ENCODE results near the gene FBLN2.

FBLN2 gene

DNA sequence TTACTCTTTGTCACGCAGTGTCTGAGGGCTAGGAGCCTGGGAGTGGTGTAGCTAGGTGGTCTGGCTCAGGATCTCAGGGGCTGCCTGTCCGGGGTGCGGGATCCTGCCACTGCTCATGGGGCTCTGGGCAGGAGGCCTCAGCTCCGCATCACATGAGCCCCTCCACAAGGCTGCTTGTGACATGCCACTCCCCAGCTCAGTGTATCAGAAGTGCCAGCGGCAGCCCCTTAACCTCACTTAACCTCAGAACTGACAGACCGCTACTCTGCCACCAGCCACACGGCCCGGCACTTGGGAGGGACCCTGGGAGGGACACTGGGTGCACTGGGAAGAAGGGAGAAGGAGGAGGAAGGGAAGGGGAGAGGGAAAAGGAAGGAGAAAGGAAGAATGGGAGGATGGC, 87.9 kb downstream of the FBLN2 start:
- H3K27ac ChIP-seq (ENCODE audit: low read depth, low read length): no peak overlapping the region
- H3K14ac ChIP-seq (ENCODE audit: low read length): no peak overlapping the region
- H4K12ac ChIP-seq (ENCODE audit: low read depth, low read length): no peak overlapping the region
- H3K4ac ChIP-seq (ENCODE audit: low read depth, low read length): no peak overlapping the region
- H4K8ac ChIP-seq (ENCODE audit: low read depth, low read length): no peak overlapping the region
- H3K27me3 ChIP-seq (ENCODE audit: insufficient read depth, low read length): no peaks in the 10 kb centered on the region
- no peak overlapping the region for H4K91ac ChIP-seq (ENCODE audit: low read depth, low read length)
- no peaks in the 10 kb centered on the region for H3K79me1 ChIP-seq (ENCODE audit: low read length)
- no peak overlapping the region for H2BK5ac ChIP-seq (ENCODE audit: low read depth, low read length, poor library complexity)
- H3K4me1 ChIP-seq (ENCODE audit: control insufficient read depth in 1 of 2, insufficient read depth in 2 of 2, low read length in 2 of 2): peaks cover 0 to 3% of the 10 kb centered on the region in 2 experiments
- H2BK120ac ChIP-seq (ENCODE audit: insufficient read depth, low read length, poor library complexity): no peak overlapping the region
- no peak overlapping the region for H2BK12ac ChIP-seq (ENCODE audit: low read length)
- WGBS (ENCODE audit: extremely low coverage, insufficient coverage, insufficient read length): no CpG with 5 or more reads among the region's 8 CpGs
- H3K9ac ChIP-seq (ENCODE audit: low read length): no peak overlapping the region
- no peak overlapping the region for H3K4me3 ChIP-seq (ENCODE audit: low read depth, low read length)
- no peak overlapping the region for H3K23ac ChIP-seq (ENCODE audit: low read length)
- no peaks in the 10 kb centered on the region for H3K9me3 ChIP-seq (ENCODE audit: insufficient read depth, low read depth, low read length)
- H3K4me2 ChIP-seq (ENCODE audit: low read length): no peak overlapping the region
- DNase-seq: no peak
- H3K36me3 ChIP-seq (ENCODE audit: control insufficient read depth in 1 of 2, insufficient read depth in 2 of 2, low read length in 2 of 2): no peaks in the 10 kb centered on the region
- no peak overlapping the region for H3K18ac ChIP-seq (ENCODE audit: low read length)
- H2AFZ ChIP-seq (ENCODE audit: insufficient read depth, low read length, poor library complexity): no peak overlapping the region
- H3K79me2 ChIP-seq (ENCODE audit: control insufficient read depth, insufficient read depth, low read length, poor library complexity): no peaks in the 10 kb centered on the region
- no peak overlapping the region for H2AK5ac ChIP-seq (ENCODE audit: low read length)

DNA sequence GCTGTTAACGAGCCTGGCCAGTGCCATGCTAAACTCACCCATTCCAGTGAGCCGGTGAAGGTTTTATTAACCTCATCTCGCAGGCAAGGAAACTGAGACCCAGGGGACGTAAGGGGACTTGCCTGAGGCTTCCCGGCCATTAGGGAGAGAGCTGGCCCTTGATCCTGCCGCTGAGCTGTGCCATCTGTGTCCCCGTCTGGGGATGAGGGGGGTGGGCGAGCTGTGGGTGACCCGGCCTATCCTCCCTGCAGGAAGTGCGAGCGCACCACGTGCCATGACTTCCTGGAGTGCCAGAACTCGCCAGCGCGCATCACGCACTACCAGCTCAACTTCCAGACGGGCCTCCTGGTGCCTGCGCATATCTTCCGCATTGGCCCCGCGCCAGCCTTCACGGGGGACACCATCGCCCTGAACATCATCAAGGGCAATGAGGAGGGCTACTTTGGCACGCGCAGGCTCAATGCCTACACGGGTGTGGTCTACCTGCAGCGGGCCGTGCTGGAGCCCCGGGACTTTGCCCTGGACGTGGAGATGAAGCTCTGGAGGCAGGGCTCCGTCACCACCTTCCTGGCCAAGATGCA, 88.5 kb downstream of the FBLN2 start:
- no peak overlapping the region for H4K8ac ChIP-seq (ENCODE audit: low read depth, low read length)
- no peaks in the 10 kb centered on the region for H3K9me3 ChIP-seq (ENCODE audit: insufficient read depth, low read depth, low read length)
- no peak overlapping the region for H3K9ac ChIP-seq (ENCODE audit: low read length)
- no peak overlapping the region for H2AK5ac ChIP-seq (ENCODE audit: low read length)
- no peak overlapping the region for H3K4me2 ChIP-seq (ENCODE audit: low read length)
- H4K12ac ChIP-seq (ENCODE audit: low read depth, low read length): no peak overlapping the region
- H3K23ac ChIP-seq (ENCODE audit: low read length): no peak overlapping the region
- no peak overlapping the region for H2AFZ ChIP-seq (ENCODE audit: insufficient read depth, low read length, poor library complexity)
- no peak overlapping the region for H3K14ac ChIP-seq (ENCODE audit: low read length)
- H3K27me3 ChIP-seq (ENCODE audit: insufficient read depth, low read length): no peaks in the 10 kb centered on the region
- no peak overlapping the region for H2BK5ac ChIP-seq (ENCODE audit: low read depth, low read length, poor library complexity)
- no peak overlapping the region for H3K4me3 ChIP-seq (ENCODE audit: low read depth, low read length)
- peaks cover 0 to 3% of the 10 kb centered on the region in 2 experiments for H3K4me1 ChIP-seq (ENCODE audit: control insufficient read depth in 1 of 2, insufficient read depth in 2 of 2, low read length in 2 of 2)
- H3K27ac ChIP-seq (ENCODE audit: low read depth, low read length): no peak overlapping the region
- no peak for DNase-seq
- H4K91ac ChIP-seq (ENCODE audit: low read depth, low read length): no peak overlapping the region
- no peaks in the 10 kb centered on the region for H3K36me3 ChIP-seq (ENCODE audit: control insufficient read depth in 1 of 2, insufficient read depth in 2 of 2, low read length in 2 of 2)
- no peak overlapping the region for H3K4ac ChIP-seq (ENCODE audit: low read depth, low read length)
- H3K79me2 ChIP-seq (ENCODE audit: control insufficient read depth, insufficient read depth, low read length, poor library complexity): no peaks in the 10 kb centered on the region
- no CpG with 5 or more reads among the region's 31 CpGs for WGBS (ENCODE audit: extremely low coverage, insufficient coverage, insufficient read length)
- H2BK12ac ChIP-seq (ENCODE audit: low read length): no peak overlapping the region
- H3K79me1 ChIP-seq (ENCODE audit: low read length): no peaks in the 10 kb centered on the region
- H3K18ac ChIP-seq (ENCODE audit: low read length): no peak overlapping the region
- H2BK120ac ChIP-seq (ENCODE audit: insufficient read depth, low read length, poor library complexity): no peak overlapping the region

DNA sequence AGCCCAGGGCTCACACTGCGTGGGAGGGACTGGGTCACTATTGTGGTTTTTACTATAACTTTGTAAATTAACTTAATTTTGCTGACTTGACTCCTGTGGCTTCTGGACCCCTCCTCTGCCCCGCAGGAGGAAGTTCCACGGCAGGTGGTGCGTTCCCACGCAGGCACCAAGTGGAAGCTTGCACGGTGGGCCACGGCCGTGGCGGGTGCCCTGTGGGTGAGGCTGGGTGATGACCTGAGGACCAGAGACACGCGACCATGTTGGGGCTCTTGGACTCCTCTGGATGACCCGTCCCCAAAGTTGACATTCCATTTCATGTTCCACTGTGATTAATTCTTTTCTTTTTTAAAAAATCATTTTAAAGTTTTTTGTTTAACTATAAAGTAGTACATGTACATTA, 89.0 kb downstream of the FBLN2 start:
- Histone ChIP-seq H3K27ac (ENCODE audit: low read depth, low read length) (no peak overlapping the region), H4K91ac (ENCODE audit: low read depth, low read length) (no peak overlapping the region), H3K4me1 (ENCODE audit: control insufficient read depth in 1 of 2, insufficient read depth in 2 of 2, low read length in 2 of 2) (peaks cover 0 to 3% of the 10 kb centered on the region in 2 experiments), H4K12ac (ENCODE audit: low read depth, low read length) (no peak overlapping the region), H3K36me3 (ENCODE audit: control insufficient read depth in 1 of 2, insufficient read depth in 2 of 2, low read length in 2 of 2) (no peaks in the 10 kb centered on the region), H3K4ac (ENCODE audit: low read depth, low read length) (no peak overlapping the region), H3K9me3 (ENCODE audit: insufficient read depth, low read depth, low read length) (no peaks in the 10 kb centered on the region), H4K8ac (ENCODE audit: low read depth, low read length) (no peak overlapping the region), H3K79me1 (ENCODE audit: low read length) (no peaks in the 10 kb centered on the region), H3K4me2 (ENCODE audit: low read length) (no peak overlapping the region), H3K4me3 (ENCODE audit: low read depth, low read length) (no peak overlapping the region), H3K14ac (ENCODE audit: low read length) (no peak overlapping the region), H2BK12ac (ENCODE audit: low read length) (no peak overlapping the region), H3K23ac (ENCODE audit: low read length) (no peak overlapping the region), H3K27me3 (ENCODE audit: insufficient read depth, low read length) (no peaks in the 10 kb centered on the region), H2AK5ac (ENCODE audit: low read length) (no peak overlapping the region), H2BK5ac (ENCODE audit: low read depth, low read length, poor library complexity) (no peak overlapping the region), H2AFZ (ENCODE audit: insufficient read depth, low read length, poor library complexity) (no peak overlapping the region), H3K18ac (ENCODE audit: low read length) (no peak overlapping the region), H3K9ac (ENCODE audit: low read length) (no peak overlapping the region), H2BK120ac (ENCODE audit: insufficient read depth, low read length, poor library complexity) (no peak overlapping the region), H3K79me2 (ENCODE audit: control insufficient read depth, insufficient read depth, low read length, poor library complexity) (no peaks in the 10 kb centered on the region)
- WGBS (ENCODE audit: extremely low coverage, insufficient coverage, insufficient read length): no CpG with 5 or more reads among the region's 12 CpGs
- DNase-seq: no peak

DNA sequence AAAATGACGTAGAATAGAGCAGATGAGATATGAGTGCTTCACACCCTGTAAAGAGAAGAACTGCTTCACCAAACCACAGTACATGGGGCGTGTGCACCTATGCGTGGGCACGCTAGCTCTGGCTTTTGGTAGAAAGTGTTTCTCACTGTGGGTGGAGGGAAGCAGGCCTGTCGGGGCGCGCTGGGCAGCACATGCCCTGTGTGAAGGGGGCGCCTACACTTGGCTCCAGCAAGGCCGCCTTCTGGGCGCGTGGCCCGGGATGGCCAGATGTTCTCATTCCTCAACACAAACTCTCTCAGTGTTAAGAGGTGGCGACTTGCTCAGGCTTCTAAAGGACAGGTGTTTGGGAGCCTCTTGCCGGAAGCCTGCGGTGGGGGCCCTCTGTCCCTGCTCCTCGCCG, 90.0 kb downstream of the FBLN2 start:
- DNase-seq: no peak
- Histone ChIP-seq H3K4me3 (ENCODE audit: low read depth, low read length) (no peak overlapping the region), H3K9me3 (ENCODE audit: insufficient read depth, low read depth, low read length) (no peaks in the 10 kb centered on the region), H2AFZ (ENCODE audit: insufficient read depth, low read length, poor library complexity) (no peak overlapping the region), H3K9ac (ENCODE audit: low read length) (no peak overlapping the region), H2BK120ac (ENCODE audit: insufficient read depth, low read length, poor library complexity) (no peak overlapping the region), H2BK5ac (ENCODE audit: low read depth, low read length, poor library complexity) (no peak overlapping the region), H3K14ac (ENCODE audit: low read length) (no peak overlapping the region), H3K27me3 (ENCODE audit: insufficient read depth, low read length) (no peaks in the 10 kb centered on the region), H3K79me1 (ENCODE audit: low read length) (no peaks in the 10 kb centered on the region), H3K4me1 (ENCODE audit: control insufficient read depth in 1 of 2, insufficient read depth in 2 of 2, low read length in 2 of 2) (peaks cover 0 to 3% of the 10 kb centered on the region in 2 experiments), H3K36me3 (ENCODE audit: control insufficient read depth in 1 of 2, insufficient read depth in 2 of 2, low read length in 2 of 2) (no peaks in the 10 kb centered on the region), H4K12ac (ENCODE audit: low read depth, low read length) (no peak overlapping the region), H3K4me2 (ENCODE audit: low read length) (no peak overlapping the region), H4K91ac (ENCODE audit: low read depth, low read length) (no peak overlapping the region), H3K4ac (ENCODE audit: low read depth, low read length) (no peak overlapping the region), H2AK5ac (ENCODE audit: low read length) (no peak overlapping the region), H3K79me2 (ENCODE audit: control insufficient read depth, insufficient read depth, low read length, poor library complexity) (no peaks in the 10 kb centered on the region), H3K23ac (ENCODE audit: low read length) (no peak overlapping the region), H3K27ac (ENCODE audit: low read depth, low read length) (no peak overlapping the region), H4K8ac (ENCODE audit: low read depth, low read length) (no peak overlapping the region), H3K18ac (ENCODE audit: low read length) (no peak overlapping the region), H2BK12ac (ENCODE audit: low read length) (no peak overlapping the region)
- whole genome bisulfite sequencing (ENCODE audit: extremely low coverage, insufficient coverage, insufficient read length): no CpG with 5 or more reads among the region's 17 CpGs
